A204.1 (cell line): ENCODE results near the gene DHX9.
"Not testable (repeated sequence)": the region's sequence is repeated elsewhere in the genome, so short reads cannot be mapped to it uniquely, and the experiment has no call there.

Experiments used
- FAIRE-seq: peaks from 2 replicates; lab custom pipeline; 2012; peaks lifted over from hg19 to GRCh38; lab: Jason Lieb, UNC

The DHX9 gene

DNA sequence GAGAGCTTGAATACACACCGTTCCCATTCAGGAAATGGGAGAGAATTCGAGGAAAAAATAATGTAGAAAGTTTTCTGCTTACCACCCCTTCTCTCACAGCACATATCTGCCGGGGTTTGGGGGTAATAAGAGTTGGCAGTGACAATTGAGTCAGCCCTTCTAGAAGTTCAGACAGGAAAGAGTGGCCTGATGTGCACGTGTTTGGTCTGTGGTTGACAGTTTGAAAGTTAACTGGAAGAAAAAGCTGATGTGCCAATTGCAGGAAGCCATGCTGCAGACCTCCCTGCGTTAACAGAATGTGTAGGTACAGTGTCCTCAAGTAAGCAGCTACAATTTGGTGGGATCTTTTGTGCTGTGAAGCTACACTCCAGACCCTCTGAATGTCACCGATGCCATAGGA is 50.9 kb downstream of the DHX9 start:
- no peak for FAIRE-seq

DNA sequence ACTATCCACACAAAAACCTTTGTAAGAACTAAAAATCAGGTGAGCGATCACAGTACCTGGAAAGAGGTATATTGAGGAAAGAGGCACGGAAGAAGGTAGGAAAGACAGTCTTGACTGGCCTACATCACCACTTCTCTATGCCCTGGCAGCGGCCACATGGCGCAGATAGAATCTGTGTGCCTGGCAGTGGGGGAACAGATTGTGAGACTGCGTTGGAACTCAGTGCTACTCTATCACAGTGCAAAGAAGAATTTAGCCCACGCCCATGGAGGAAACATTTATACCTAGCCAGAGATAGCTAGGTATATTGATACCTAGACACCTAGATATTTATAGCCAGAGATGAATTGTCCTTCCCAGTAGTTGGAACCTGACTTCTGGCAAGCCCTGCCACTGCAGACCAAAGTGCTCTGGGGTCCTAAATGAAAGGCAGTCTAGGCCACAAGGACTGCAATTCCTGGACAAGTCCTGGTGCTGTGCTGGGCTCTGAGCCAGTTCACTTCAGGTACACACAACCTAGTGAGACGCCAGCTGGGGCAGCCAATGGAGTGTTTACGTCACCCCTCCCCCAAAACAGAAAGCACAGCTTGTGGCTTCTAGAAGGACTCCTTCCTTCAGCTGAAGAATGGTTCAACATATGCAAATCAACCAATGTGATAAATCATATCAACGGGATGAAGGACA is 51.9 kb downstream of the DHX9 start:
- FAIRE-seq = no peak

DNA sequence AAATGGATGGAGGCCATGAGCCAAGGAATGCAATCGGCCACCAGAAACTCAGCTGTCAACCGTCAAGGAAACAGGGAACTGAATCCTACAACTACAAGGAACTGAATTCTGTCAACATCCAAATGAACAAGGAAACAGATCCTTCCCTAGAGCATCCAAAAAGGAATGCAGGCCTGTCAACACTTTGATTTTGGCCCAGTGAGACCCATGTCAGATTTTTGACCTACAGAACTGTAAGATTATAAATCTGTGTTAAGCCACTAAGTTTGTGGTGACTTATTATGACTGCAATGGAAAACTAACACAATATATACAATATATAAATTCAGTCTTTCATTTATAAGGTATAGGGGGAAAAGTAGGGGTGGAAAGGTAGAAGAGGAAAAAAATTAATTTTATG is 58.5 kb downstream of the DHX9 start:
- FAIRE-seq = no peak

DNA sequence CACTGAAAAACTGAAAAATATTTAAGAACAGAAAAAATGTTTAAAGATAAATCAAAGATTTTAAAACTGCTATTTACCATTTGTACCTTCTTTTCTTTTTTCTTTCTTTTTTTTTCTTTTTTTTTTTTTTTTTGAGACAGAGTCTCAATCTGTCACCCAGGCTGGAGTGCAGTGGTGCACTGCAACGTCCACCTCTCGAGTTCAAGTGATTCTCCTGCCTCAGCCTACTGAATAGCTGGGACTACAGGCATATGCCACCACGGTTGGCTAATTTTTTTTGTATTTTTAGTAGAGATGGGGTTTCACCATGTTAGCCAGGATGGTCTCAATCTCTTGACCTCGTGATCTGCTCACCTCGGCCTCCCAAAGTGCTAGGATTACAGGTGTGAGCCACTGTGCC is 62.8 kb downstream of the DHX9 start:
- FAIRE-seq = not testable (repeated sequence)

DNA sequence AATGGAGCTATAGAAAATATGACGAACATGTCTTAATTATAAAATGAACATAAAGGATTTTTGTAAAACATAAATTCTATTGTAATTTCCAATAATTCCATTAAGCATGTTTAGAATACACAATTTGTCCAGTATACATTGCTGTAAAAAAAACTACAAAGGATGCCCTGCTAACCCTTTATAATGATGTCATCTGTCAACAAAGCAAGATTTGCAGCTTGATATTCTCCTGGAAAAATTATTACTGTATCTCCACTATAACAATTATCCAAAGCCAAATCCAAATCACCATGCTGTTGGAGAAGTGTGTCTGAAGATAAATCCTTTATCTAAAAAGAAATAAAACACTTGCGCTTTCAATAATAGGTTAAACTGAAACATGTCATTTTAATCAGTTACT is 66.2 kb downstream of the DHX9 start:
- FAIRE-seq = no peak

DNA sequence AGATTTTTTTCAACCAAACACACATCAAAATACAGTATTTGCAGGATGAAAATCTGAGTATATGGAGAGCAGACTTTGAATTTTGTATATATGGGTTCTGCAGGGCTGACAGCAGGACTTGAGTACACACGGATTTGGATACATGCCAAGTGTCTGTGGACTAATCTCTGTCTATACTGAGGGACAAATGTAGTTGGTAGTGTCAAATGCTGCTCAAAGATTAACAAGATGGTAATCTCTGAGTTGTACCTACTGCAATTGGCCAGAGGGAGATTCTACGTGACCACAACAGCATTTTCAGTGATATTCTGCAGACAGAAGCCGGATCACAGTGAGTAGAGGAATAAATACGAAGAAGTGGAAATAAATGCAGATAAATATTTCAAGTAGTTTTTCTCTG is 70.4 kb downstream of the DHX9 start:
- no peak for FAIRE-seq

DNA sequence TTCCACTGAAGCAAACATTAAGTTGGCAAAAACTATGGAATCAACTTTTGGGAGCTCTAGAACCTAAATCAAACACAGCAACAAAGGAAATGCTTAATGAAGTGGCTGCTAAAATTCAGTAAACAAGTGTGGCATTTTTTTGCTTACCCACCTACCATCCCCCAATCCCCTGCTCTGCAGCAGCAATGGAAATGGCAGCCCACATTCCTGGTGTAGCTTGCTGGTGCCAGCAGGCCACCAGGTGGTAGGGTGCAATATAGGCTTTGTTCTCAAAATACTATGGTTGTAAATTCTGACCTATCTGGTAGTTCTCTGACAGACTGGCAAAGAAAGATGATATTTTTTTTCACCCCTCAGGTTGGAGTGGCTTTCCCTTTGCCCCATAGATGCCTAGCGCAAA is 71.0 kb downstream of the DHX9 start:
- FAIRE-seq = no peak

DNA sequence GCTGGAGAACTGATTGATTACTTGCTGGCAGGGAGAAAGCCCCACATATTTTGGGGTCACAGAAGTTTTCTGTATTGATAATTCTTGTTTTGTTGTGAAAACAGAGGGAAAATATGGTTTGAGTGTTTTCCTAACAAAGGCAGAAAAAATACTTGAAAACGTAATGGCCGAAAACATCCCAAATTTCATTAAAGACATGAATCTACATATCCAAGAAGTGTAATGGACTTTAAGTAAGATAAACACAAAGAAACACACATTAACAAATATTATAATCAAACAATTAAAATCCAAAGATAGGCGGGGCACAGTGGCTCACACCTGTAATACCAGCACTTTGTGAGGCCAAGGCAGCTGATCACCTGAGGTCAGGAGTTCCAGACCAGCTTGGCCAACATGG is 74.3 kb downstream of the DHX9 start:
- no peak for FAIRE-seq

DNA sequence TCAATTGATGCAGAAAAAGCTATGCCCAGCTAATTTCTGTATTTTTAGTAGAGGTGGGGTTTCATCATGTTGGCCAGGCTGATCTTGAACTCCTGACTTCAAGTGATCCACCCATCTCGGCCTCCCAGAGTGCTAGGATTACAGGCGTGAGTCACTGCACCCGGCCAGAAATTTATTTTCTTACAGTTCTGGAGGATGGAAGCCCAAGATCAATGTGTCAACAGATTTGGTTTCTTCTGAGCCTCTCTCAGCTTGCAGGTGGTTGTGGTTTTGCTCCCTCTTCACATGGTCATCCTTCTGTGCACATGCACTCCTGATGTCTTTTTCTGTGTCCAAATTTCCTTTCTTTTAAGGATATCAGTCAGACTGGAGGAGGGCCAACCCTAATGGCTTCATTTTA is 78.2 kb downstream of the DHX9 start:
- no peak for FAIRE-seq

DNA sequence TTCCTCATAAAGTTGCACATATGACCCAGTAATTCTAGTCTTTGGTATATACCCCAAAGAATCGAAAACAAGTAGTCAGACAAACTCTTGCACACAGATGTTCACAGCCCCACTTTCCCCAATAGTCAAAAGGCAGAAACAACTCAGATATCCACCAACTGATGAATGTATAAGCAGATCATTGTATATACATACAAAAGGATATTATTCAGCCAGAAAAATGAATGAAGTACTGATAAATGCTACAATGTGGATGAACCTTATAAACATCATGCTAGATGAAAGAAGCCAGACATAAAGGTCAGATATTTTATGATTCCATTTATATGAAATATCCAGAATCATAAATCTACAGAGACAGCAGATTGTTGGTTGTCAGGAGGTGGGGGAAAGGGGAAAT is 86.5 kb downstream of the DHX9 start:
- FAIRE-seq = no peak

DNA sequence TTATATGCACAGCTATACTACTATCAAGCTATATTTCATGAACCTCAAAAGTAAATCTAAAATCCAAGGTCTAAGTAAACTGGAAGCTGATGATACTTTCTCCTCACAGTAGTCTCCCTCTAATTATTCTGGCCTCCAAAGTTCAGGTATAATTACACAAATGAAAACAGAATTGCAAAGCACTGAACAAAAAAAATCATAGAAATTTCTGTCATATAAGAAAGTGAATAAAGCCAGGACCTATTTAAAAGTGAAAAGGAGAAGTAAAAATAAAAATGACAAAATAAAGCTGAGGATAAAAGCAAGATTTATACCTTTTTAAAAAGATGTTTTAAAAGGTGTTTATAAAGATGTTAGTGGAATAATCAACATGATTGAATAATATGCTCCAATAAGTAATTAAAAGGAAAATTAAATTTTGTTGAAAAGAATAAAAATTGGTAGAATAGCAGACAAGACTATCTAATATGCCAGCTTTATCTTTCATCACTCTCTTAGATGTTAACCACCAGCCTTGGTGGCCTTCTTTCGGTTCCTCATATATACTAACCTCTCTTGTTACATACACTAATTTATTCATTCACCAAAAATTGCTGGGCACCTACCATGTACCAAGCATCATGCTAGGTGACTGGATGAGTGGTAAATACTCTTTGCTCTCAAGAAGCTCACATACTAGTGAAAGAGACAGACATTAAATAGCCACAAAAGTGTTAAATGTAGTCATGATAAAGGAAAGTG is 88.7 kb downstream of the DHX9 start:
- FAIRE-seq = peak; percentile 52

DNA sequence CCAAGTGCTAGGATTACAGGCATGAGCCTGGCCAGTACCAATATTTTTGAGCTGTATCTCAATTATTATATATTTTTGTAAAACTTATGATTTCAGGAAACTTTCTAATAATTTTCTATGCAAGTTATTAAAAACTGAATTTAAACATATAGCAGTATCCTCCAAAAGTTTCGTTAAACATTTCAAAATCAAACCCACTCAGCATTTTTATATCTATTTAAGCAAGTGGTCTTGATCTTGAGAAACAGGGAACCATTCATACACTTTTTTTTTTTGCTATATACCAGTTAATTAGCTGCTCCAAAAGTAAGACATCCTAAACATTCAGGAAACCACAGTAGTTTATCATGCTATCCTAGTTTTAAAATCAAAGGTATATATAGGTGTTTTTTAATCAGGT is 91.8 kb downstream of the DHX9 start:
- no peak for FAIRE-seq

DNA sequence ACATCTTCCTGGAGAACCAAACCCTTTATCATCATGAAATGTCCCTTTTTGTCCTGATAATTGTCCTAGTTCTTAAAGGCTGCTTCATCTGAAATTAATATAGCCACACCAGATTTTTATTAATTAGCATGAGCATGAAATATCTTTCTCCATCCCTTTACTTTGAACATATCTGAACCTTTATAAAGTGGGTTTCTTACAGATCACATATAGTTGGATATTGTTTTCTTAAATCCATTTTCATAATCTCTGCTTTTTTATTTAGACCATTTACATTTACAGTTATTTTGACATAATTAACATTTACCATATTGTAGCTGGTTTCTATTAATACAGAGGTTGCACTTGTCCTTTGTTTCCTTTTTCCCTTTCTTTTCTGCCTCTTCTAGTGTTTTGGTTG is 96.6 kb downstream of the DHX9 start:
- FAIRE-seq = no peak
